ENCODE data around the gene DRD3. TPM values are rescaled to one million over a fixed set of nuclear protein-coding genes. Genes with fewer than 3 reads are reported as not detected.

Gene DRD3
- total RNA-seq, 1 donor = not detected

DNA sequence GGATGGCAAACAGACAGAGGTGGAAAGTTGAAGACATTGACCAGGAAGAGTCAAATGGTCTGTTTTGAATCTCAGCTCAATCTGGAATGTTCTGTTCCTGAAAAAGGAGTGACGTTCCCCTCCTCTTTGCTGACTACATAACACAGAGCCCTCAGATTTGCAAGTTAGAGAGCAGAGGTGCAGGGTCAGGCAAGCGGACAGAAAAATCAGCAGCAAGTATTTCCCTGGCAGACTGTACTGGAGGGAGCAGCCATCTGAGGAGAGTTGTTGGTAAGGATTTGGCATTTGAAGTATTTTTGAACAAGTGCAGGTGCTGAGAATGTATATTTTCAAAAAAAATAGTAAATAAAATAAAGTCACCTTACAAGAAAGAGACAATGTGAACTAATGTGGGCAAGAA lies 40.9 kb upstream of the DRD3 start:
- TF ChIP-seq, protein P1, sequence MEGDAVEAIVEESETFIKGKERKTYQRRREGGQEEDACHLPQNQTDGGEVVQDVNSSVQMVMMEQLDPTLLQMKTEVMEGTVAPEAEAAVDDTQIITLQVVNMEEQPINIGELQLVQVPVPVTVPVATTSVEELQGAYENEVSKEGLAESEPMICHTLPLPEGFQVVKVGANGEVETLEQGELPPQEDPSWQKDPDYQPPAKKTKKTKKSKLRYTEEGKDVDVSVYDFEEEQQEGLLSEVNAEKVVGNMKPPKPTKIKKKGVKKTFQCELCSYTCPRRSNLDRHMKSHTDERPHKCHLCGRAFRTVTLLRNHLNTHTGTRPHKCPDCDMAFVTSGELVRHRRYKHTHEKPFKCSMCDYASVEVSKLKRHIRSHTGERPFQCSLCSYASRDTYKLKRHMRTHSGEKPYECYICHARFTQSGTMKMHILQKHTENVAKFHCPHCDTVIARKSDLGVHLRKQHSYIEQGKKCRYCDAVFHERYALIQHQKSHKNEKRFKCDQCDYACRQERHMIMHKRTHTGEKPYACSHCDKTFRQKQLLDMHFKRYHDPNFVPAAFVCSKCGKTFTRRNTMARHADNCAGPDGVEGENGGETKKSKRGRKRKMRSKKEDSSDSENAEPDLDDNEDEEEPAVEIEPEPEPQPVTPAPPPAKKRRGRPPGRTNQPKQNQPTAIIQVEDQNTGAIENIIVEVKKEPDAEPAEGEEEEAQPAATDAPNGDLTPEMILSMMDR (IDR thresholded peaks at IDR 0.05; ENCODE audit: insufficient read depth, low read length) = no peak
- DNase-seq (ENCODE audit: low read depth) = no peak
- no peak overlapping the region for H3K4me3 ChIP-seq (ENCODE audit: low read depth, low read length)

DNA sequence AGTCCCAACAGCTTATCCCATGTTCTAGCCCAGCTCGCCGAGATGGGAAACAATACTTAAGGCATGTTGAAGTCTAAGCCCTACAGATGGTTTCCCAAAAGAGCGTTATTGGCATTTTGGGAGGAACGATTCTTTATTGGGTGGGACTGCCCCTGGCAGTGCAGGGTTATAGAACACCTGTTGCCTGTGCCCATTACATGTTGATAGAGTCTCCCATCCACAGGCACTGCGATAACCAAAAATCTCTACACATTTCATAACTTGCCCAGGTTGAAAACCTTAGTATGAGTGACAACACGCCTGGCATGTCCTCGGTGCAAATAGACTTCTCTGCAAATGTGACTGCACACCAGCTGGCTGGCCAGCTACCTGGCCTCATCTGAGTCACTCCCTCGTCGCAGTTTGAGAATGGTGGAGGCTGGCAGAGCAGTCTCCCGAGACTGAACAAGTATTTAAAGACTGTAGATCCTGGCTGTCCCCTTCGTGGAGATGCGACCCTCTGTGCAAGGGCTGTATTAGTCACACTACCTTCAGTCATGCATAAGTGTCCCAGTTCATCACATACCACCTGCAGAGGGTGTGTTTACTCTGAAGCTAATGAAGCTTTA lies 39.8 kb upstream of the DRD3 start:
- H3K4me3 ChIP-seq (ENCODE audit: low read depth, low read length) = no peak overlapping the region
- TF ChIP-seq, protein P1 (IDR thresholded peaks at IDR 0.05; ENCODE audit: insufficient read depth, low read length) = no peak
- no peak for DNase-seq (ENCODE audit: low read depth)

DNA sequence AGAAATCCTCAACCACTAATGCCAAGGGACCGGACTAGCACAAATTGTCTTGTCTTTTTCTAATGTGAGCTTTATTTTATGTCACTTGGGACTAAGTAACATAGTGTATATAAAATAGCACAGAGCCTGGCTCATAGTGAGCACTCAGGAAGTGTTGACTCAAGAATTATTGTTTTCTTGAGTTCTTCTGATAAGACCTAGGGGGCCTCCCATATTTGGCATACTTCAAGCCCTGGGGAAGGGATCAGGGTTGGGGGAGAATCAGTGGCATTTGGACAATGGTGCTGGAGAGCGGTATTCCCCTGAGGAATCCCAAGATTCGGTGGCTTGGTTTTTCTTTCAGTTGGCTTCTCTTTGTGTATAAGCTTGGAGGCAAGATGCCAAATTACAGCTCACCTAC lies 39.2 kb upstream of the DRD3 start:
- H3K4me3 ChIP-seq (ENCODE audit: low read depth, low read length) = no peak overlapping the region
- TF ChIP-seq, protein P1 (IDR thresholded peaks at IDR 0.05; ENCODE audit: insufficient read depth, low read length) = no peak
- peak; percentile 41 for DNase-seq (ENCODE audit: low read depth)

DNA sequence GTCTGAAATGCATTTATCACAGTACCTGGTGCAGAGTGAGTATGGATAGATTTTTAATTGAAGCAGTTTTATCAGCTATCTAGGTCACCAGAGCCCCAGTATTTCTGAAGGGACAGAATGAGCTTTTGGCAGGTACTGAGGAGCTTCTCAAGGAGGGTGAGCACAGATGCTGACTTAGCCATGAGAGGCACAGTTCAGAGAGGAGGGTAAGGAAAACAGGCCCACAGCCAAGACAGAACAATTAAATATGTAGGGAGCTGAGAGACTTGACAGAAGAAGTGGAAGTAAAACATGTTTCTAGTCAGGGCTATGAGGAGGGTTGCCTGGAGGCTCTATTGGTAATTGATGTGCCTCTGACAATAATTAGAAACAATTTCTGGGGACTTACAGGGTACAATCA lies 38.4 kb upstream of the DRD3 start:
- TF ChIP-seq, protein P1 (IDR thresholded peaks at IDR 0.05; ENCODE audit: insufficient read depth, low read length) = no peak
- no peak overlapping the region for H3K4me3 ChIP-seq (ENCODE audit: low read depth, low read length)
- peak; percentile 33 for DNase-seq (ENCODE audit: low read depth)

DNA sequence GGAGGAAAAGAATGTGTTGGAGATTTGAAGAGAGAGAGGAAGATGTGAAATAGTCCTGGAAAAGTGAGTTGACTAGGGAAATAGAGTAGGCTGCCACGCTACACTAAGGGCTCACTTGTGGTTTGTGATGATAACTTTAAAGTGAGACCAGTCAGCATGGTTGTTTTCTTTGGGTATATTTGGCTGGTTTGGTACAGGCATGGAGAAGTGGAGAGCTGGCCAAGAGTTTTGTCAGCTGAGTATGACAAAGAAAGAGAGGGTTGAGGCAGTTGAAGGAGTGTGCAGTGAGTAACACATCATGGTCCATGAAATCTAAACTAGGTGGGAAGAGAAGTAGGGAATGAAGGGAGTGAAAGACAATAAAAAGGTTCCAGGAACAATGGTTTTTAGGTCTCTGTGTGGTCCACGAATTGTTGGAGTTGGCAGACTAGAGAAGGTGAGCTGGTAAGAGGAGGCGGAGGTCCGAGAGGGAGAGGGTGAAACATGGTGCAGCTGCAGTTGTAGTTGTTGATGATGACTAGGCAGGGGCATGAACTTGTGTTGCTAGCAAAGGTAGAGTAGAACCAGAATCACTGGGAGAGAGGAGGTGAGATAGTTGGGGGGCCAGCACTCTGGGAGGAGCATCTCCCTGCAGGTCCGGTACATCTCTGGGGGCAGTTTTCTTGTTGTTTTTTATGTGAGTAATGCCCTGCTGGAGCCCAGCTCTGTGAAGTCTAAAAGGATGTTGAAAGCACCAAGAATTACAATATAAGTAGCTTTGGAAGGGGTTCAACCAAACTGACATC lies 37.5 kb upstream of the DRD3 start:
- DNase-seq (ENCODE audit: low read depth) = peak; percentile 85
- TF ChIP-seq, protein P1 (IDR thresholded peaks at IDR 0.05; ENCODE audit: insufficient read depth, low read length) = no peak
- no peak overlapping the region for H3K4me3 ChIP-seq (ENCODE audit: low read depth, low read length)

DNA sequence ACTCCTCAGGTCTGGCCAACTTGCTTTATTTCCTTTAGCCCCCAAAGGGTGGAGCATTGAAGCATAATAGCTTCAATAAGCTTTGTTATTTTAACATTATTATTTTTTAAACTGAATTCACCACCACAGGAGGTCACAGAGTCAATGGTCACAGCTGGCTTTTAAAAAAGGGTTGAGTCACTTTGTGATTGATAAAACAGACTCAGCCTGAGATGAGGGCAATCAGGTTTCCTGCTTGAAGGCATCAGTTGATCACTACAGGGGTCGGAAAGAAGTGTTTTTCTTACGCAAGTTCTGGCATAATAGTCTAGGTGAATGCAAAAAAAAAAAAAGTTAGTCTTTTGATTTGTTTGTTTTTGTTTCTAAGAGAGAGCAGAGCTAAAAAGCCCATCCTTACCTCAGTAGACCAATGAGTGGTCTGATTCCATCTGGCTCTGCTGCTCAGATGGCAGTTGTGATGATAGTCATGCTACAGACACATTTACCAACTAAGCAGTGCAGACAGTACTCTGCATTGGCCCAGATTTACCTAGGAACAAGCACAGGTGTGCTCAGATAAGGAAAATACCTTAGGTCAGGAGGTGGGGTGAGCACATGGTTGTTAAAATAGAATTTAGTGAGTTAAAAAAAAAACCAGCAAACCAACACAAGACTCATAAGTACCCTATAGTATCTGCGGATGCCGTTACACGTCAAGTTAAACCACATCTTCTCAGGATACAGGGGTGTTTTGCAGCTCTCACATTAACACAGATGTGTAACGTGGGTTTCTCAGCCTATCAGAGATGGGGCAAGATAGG lies 35.9 kb upstream of the DRD3 start:
- no peak for DNase-seq (ENCODE audit: low read depth)
- TF ChIP-seq, protein P1 (IDR thresholded peaks at IDR 0.05; ENCODE audit: insufficient read depth, low read length) = no peak
- H3K4me3 ChIP-seq (ENCODE audit: low read depth, low read length) = peak overlapping the region; percentile 52

All from fibroblast of the aortic adventitia (primary cell).